Nephron progenitor cell (in vitro differentiated cells): Measurements from ENCODE around the gene MS4A4E.
"Not testable (repeated sequence)": the region's sequence is repeated elsewhere in the genome, so short reads cannot be mapped to it uniquely, and the experiment has no call there.

Source experiments
- DNase-seq: peaks from one replicate; pipeline ENCODE4 v3.0.0; 2021
- H3K27ac Mint-ChIP-seq: 2 replicates; pipeline ENCODE4 v1.8.0; 2021; ENCODE audit warnings: mild to moderate bottlenecking, moderate library complexity, mixed read lengths
- H3K27me3 Mint-ChIP-seq: 2 replicates; pipeline ENCODE4 v1.8.0; 2021; ENCODE audit warnings: mild to moderate bottlenecking, low read depth, mixed read lengths; ENCODE audit not compliant: poor library complexity
- H3K36me3 Mint-ChIP-seq: 2 replicates; pipeline ENCODE4 v1.8.0; 2021; ENCODE audit warnings: low read depth, mixed read lengths
- H3K4me1 Mint-ChIP-seq: 2 replicates; pipeline ENCODE4 v1.8.0; 2021; ENCODE audit warnings: mixed read lengths
- H3K4me3 Mint-ChIP-seq: 2 replicates; pipeline ENCODE4 v1.8.0; 2021; ENCODE audit warnings: mild to moderate bottlenecking, moderate library complexity, mixed read lengths
- H3K9me3 Mint-ChIP-seq: 2 replicates; pipeline ENCODE4 v1.8.0; 2021; ENCODE audit warnings: mild to moderate bottlenecking, moderate library complexity, mixed read lengths
- TF ChIP-seq, protein P1 (sequence below): fragments of 200-600 bp; sonication (generic); IDR thresholded peaks from 2 replicates; pipeline ENCODE4 v1.5.0; 2021; ENCODE audit warnings: antibody characterized with exemption

MS4A4E gene

DNA sequence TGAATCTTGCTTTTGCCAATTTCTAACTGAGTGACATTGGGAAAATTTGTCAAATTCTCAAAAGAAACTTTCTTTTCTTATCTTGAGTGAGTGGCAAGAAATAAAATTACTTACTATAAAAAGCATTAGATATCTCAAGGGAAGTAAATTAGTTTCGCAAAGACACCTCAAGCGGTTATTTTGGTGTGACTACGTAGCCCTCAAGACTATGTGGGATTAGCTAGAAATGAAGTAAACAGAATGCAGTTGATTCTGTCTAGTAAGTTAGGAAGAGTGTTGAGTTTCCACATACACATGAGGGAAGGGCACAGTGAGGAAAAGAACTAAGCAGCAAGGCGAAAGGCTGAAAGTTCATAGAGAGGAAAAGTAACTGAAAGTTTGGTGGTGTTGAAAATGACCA, 31.7 kb downstream of the MS4A4E start:
- TF ChIP-seq, protein P1, sequence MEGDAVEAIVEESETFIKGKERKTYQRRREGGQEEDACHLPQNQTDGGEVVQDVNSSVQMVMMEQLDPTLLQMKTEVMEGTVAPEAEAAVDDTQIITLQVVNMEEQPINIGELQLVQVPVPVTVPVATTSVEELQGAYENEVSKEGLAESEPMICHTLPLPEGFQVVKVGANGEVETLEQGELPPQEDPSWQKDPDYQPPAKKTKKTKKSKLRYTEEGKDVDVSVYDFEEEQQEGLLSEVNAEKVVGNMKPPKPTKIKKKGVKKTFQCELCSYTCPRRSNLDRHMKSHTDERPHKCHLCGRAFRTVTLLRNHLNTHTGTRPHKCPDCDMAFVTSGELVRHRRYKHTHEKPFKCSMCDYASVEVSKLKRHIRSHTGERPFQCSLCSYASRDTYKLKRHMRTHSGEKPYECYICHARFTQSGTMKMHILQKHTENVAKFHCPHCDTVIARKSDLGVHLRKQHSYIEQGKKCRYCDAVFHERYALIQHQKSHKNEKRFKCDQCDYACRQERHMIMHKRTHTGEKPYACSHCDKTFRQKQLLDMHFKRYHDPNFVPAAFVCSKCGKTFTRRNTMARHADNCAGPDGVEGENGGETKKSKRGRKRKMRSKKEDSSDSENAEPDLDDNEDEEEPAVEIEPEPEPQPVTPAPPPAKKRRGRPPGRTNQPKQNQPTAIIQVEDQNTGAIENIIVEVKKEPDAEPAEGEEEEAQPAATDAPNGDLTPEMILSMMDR, result no peak
- no peak for DNase-seq
- H3K27ac Mint-ChIP-seq, result no peak overlapping the region
- no peaks in the 10 kb centered on the region for H3K4me1 Mint-ChIP-seq
- no peaks in the 10 kb centered on the region for H3K36me3 Mint-ChIP-seq
- H3K4me3 Mint-ChIP-seq, result no peak overlapping the region
- peaks cover 2% of the 10 kb centered on the region for H3K27me3 Mint-ChIP-seq
- H3K9me3 Mint-ChIP-seq, result no peaks in the 10 kb centered on the region

DNA sequence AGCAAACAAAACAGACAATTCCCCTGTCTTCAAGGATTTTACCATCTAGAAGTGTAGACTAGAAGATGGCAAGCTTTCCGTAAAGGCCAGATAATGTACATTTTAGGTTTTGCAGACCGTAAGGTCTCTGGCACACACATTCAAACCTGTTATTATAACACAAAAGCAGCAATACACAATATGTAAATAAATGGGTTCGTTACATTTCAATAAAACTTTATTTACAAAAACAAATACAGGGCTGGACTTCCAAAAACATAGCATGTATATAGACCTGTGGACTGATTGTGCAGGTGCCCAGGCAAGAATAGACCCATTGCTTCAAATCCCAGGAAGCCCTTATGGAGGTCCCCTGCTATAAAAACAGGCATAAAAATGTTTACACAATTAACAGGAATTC, 33.0 kb downstream of the MS4A4E start:
- no peaks in the 10 kb centered on the region for H3K36me3 Mint-ChIP-seq
- no peak overlapping the region for H3K27ac Mint-ChIP-seq
- H3K4me3 Mint-ChIP-seq, result no peak overlapping the region
- TF ChIP-seq, protein P1, result no peak
- peaks cover 2% of the 10 kb centered on the region for H3K27me3 Mint-ChIP-seq
- no peaks in the 10 kb centered on the region for H3K9me3 Mint-ChIP-seq
- no peak for DNase-seq
- H3K4me1 Mint-ChIP-seq, result no peaks in the 10 kb centered on the region

DNA sequence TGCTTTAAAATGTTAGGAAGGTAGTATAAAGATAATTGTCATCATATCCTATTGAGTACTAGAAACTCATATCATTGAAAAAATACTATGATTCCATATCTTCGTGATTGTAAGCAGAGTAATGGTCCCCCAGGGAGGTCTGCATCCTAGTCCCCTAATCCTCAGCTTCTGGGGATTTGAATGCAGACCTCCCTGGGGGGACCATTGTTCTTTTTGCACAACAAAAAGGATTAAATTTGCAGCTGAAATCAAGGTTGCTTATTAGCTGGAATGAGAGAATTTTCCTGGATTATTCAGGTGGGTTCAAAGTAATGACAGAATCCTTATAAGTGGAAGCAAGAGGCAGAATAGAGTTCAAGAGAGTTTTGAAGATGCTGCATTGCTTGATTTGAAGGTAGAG, 34.0 kb downstream of the MS4A4E start:
- no peak for DNase-seq
- H3K27ac Mint-ChIP-seq, result no peak overlapping the region
- no peaks in the 10 kb centered on the region for H3K9me3 Mint-ChIP-seq
- H3K27me3 Mint-ChIP-seq, result peaks cover 2% of the 10 kb centered on the region
- no peaks in the 10 kb centered on the region for H3K36me3 Mint-ChIP-seq
- no peaks in the 10 kb centered on the region for H3K4me1 Mint-ChIP-seq
- TF ChIP-seq, protein P1, result no peak
- H3K4me3 Mint-ChIP-seq, result no peak overlapping the region

DNA sequence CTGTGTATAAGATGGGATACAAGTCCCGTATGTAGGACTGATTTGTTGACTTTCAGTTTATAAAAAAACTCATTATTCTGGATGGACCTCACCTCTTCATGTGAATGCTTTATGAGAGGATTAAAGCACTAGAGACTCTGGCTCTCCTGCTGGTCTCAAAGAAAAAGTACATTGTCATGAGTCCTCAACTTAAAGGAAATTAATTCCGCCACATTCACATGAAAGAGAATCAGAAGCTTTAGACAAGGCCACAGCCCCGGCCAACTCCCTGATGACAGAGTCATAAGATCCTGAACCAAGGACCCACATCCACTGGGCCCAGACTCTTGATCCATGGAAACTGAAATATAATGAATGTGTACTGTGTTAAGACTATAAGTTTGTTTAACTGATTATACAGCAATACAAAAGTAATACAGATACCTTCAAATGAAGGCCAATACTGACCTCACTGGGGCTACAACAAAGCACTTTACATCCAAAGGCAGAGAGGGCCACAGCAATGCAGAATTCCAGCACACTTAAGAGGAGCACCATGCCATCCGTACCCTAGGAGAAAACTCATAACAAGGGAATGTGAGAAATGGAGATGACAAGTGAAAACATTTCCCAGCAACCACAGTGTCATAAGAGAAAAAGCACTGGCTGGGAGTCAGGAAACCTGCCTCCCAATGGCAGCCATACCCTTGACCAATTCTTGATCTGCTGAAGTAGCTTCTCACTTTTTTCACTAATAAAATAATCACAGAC, 34.6 kb downstream of the MS4A4E start:
- TF ChIP-seq, protein P1, result no peak
- Mint-ChIP-seq H3K4me3 (no peak overlapping the region), H3K4me1 (no peaks in the 10 kb centered on the region), H3K27ac (no peak overlapping the region), H3K36me3 (no peaks in the 10 kb centered on the region), H3K9me3 (no peaks in the 10 kb centered on the region), H3K27me3 (peaks cover 2% of the 10 kb centered on the region)
- DNase-seq, result no peak

DNA sequence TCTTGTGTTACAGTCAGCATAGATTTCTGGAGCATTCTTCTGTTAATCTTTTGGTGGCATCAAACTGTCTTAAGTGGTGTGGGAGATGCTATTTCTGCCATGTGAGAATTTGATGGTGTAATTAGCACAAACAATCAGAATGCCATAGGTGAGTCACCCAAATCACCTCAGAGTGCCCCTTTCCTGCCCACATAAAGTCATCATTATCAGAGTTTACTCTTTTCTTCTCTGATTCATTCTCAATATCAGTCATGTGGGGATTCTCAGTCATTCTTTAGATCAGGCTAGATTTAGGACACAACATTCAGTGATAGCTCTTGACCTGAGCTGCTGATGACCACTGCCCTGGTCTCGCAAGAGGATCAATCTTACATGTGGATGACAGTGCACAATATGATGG, 36.3 kb downstream of the MS4A4E start:
- H3K4me1 Mint-ChIP-seq, result no peaks in the 10 kb centered on the region
- TF ChIP-seq, protein P1, result no peak
- H3K36me3 Mint-ChIP-seq, result no peaks in the 10 kb centered on the region
- no peak overlapping the region for H3K4me3 Mint-ChIP-seq
- DNase-seq, result no peak
- peaks cover 2% of the 10 kb centered on the region for H3K27me3 Mint-ChIP-seq
- H3K27ac Mint-ChIP-seq, result no peak overlapping the region
- H3K9me3 Mint-ChIP-seq, result peaks cover 8% of the 10 kb centered on the region

DNA sequence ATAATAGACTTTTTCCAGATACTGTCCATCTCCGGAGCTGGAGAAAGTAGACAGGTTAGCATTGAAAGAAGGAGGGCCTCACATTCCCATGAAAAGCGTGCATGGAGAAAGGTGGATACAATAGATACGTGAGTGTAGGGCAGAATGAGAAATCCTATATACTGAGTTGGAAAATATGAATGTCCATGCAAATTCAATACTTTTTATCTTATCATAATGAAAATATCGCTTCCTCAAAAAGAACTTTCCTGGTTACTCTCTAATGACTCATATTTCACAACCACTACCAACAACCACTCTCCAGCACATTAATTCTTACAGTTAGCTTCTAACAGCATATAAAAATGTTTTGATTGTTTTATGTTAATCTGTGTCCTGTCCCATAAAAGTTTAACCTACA, 38.0 kb downstream of the MS4A4E start:
- Mint-ChIP-seq H3K4me3 (no peak overlapping the region), H3K27me3 (peaks cover 2% of the 10 kb centered on the region), H3K36me3 (no peaks in the 10 kb centered on the region), H3K9me3 (peaks cover 10% of the 10 kb centered on the region), H3K4me1 (no peaks in the 10 kb centered on the region), H3K27ac (no peak overlapping the region)
- DNase-seq, result no peak
- TF ChIP-seq, protein P1, result no peak

DNA sequence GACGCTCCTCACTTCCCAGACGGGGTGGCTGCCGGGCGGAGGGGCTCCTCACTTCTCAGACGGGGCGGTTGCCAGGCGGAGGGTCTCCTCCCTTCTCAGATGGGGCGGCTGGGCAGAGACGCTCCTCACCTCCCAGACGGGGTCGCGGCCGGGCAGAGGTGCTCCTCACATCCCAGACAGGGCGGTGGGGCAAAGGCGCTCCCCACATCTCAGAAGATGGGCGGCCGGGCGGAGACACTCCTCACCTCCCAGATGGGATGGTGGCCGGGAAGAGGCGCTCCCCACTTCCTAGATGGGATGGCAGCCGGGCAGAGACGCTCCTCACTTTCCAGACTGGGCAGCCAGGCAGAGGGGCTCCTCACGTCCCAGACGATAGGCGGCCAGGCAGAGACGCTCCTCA, 41.6 kb downstream of the MS4A4E start:
- H3K9me3 Mint-ChIP-seq, result peaks cover 12% of the 10 kb centered on the region
- not testable (repeated sequence) for H3K4me3 Mint-ChIP-seq, H3K27me3 Mint-ChIP-seq, H3K4me1 Mint-ChIP-seq, H3K36me3 Mint-ChIP-seq, DNase-seq, H3K27ac Mint-ChIP-seq
